ENCODE data around the gene TAGLN3. TPM values are rescaled to one million over a fixed set of nuclear protein-coding genes. Genes with fewer than 3 reads are reported as not detected.

Gene TAGLN3
- total and polyA plus RNA-seq, 2 of the 13 experiments (the other 11 are each of a cell fraction or from before 2014, with no cell fraction given): 0.51 to 0.91 TPM

- no peak for TF ChIP-seq ZNF672 (CRISPR knock-in tag; IDR thresholded peaks at IDR 0.05)
- no peak for TF ChIP-seq IRF2 (CRISPR knock-in tag; IDR thresholded peaks at IDR 0.05)
- no peak for TF ChIP-seq ZNF816 (CRISPR knock-in tag; IDR thresholded peaks at IDR 0.05; ENCODE audit: borderline replicate concordance)
- TF ChIP-seq CERS6 (CRISPR knock-in tag; IDR thresholded peaks at IDR 0.05): no peak
- TF ChIP-seq CHCHD3 (CRISPR knock-in tag; IDR thresholded peaks at IDR 0.05): no peak
- TF ChIP-seq RBFOX2 (IDR thresholded peaks at IDR 0.05; ENCODE audit: low read depth, low read length): no peak
- no peak for TF ChIP-seq NRL (CRISPR knock-in tag; IDR thresholded peaks at IDR 0.05; ENCODE audit: borderline replicate concordance)
- no peak for TF ChIP-seq PBX2 (CRISPR knock-in tag; IDR thresholded peaks at IDR 0.05)
- no peak for TF ChIP-seq LRRFIP1 (CRISPR knock-in tag; conservative IDR thresholded peaks at IDR 0.05)
- no peak for TF ChIP-seq SALL2 (CRISPR knock-in tag; IDR thresholded peaks at IDR 0.05)
- no peak for TF ChIP-seq ZNF260 (CRISPR knock-in tag; IDR thresholded peaks at IDR 0.05; ENCODE audit: borderline replicate concordance, low read depth)
Measured at GRCh38 chr3:112012205-112012992, 13.7 kb downstream of the TAGLN3 start (continued).
